Left lobe of liver (tissue), 2 donors: ENCODE data around the gene CHADL. TPM values are rescaled to one million over a fixed set of nuclear protein-coding genes. Genes with fewer than 3 reads are reported as not detected.

ENCODE experiments used
- ATAC-seq: fragments of 200-7000 bp; cut with Tn5 transposase; one replicate; pipeline ENCODE4 v1.9.1; 2020; ENCODE audit warnings: mild to moderate bottlenecking, moderate library complexity
- DNase-seq: peaks from one replicate; pipeline ENCODE4 v3.0.0-alpha.2; 2020; ENCODE audit warnings: low spot score
- total RNA-seq: library from RNA; stranded (reverse); gene quantifications from one replicate; pipeline ENCODE4 v1.2.1, GENCODE V29; 2021
- donor health status: DM: no; HTN: no; CAD: no; lungs with moderate emphysema.
- donor health status: DM: no; HTN: yes; CAD: no.

CHADL gene, protein sequence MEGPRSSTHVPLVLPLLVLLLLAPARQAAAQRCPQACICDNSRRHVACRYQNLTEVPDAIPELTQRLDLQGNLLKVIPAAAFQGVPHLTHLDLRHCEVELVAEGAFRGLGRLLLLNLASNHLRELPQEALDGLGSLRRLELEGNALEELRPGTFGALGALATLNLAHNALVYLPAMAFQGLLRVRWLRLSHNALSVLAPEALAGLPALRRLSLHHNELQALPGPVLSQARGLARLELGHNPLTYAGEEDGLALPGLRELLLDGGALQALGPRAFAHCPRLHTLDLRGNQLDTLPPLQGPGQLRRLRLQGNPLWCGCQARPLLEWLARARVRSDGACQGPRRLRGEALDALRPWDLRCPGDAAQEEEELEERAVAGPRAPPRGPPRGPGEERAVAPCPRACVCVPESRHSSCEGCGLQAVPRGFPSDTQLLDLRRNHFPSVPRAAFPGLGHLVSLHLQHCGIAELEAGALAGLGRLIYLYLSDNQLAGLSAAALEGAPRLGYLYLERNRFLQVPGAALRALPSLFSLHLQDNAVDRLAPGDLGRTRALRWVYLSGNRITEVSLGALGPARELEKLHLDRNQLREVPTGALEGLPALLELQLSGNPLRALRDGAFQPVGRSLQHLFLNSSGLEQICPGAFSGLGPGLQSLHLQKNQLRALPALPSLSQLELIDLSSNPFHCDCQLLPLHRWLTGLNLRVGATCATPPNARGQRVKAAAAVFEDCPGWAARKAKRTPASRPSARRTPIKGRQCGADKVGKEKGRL
- 2.5 TPM for total RNA-seq

DNA sequence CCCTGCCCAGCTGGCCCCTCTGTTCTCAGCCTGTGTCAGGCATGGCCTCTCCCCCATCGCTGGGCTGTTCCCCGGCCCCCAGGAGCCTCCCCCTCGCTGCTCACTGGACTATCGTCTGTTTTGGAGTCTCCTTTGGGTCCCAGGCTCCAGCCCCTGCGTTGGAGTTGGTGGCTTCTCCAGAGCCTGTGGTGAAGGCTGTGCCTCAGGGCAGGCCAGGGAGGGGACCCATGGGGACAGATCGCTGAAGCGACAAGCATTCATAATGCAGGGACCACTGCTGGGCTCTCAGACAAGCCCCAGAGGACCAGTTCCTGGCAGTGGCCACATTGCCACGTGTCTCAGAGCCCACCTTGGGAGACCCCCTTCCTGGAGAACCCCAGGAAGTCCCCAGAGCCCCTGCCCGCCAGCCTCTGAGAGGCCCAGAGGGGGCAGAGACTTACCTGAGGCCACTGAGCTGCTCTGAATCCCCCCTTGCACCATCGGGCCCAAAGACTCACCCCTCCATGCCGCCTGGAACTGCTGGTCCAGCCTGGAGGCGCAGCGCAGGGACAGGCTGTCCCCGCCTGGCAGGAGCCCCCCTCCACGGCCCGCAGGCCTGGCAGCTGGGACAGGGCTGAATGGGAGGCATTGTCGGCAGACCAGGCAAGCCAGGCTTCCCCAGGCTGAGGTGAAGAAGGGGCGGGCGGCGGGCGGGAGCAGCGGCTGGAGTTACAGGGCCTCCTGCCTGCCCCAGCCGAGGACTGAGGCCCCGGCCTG, at the start of gene CHADL:
Gene CHADL (minus strand): TSS at position 555 of the 756 bp plus-strand sequence. CDS start 50 bp downstream, at position 505.
- DNase-seq (no peak), ATAC-seq (no peak)

DNA sequence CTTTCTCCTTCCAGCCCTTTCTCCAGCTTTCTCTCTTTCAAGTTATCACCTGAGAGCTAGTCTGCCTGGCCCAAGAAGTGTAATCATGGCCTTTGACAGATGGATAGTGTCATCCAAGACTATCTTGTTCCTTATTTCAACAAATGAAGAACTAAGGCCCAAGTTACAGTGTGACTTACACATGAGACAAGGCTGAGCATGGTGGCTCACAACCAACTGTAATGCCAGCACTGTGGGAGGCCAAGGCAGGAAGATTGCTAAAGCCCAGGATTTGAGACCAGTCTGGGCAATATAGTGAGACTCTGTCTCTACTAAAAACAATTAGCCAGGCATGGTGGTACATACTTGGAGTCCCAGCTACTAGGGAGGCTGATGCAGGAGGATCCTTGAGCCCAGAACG, 48.9 kb upstream of the CHADL start:
- ATAC-seq (no peak), DNase-seq (no peak)

DNA sequence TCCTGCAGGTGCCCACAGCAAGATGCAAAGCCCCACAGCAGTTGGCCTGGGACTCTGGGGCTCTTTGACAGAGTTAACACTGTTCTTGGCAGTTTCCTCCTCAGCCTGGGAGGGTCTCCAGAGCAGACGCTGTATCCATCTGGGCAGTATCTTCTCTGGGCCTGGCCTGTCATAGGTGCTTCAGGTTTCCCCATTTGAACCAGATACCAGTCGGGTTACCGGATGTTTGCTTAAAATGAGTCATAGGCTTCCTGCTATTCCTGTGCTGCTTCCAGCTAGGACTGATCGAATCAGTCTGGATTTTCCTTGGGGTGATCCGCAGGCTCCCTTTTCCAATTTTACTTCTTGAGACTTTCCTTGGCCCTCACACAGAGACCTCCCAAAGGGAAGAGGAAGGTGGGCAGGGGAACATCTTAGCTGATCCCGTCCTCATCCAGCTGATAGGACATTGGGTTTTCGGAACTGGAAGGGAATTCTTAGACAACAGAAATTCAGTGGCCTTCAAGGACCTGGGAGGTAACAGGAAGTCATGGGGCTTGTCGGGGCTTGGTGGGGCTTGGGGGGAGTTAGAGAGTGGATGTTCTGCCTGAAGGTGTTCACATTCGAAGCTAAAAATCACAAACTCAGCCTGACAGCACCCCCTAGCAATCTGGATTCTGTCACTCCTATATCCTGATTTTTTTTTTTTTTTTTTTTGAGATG, 47.7 kb upstream of the CHADL start:
- peak; percentile 52 for ATAC-seq
- peak; percentile 61 for DNase-seq

DNA sequence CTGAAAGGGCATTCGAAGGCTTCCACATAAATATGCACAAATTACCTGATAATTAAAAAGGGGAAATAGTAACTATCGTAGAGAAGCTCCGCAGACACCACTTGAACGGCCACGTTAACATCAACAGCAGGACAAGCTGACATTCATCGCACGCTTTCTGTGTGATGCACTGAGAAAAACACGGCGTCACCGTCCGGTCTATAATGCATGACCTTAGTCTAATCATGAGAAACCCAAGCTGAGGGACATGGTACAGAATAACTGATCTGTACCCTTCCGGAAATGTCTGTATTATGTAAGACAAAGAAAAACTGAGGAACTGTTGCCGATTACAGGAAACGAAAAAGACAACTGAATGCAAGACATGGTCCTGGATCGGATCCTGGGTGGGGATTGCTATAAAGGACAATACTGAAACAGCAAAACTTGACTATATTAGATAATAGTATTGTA, 45.9 kb upstream of the CHADL start:
- DNase-seq (no peak), ATAC-seq (peak; percentile 12)

DNA sequence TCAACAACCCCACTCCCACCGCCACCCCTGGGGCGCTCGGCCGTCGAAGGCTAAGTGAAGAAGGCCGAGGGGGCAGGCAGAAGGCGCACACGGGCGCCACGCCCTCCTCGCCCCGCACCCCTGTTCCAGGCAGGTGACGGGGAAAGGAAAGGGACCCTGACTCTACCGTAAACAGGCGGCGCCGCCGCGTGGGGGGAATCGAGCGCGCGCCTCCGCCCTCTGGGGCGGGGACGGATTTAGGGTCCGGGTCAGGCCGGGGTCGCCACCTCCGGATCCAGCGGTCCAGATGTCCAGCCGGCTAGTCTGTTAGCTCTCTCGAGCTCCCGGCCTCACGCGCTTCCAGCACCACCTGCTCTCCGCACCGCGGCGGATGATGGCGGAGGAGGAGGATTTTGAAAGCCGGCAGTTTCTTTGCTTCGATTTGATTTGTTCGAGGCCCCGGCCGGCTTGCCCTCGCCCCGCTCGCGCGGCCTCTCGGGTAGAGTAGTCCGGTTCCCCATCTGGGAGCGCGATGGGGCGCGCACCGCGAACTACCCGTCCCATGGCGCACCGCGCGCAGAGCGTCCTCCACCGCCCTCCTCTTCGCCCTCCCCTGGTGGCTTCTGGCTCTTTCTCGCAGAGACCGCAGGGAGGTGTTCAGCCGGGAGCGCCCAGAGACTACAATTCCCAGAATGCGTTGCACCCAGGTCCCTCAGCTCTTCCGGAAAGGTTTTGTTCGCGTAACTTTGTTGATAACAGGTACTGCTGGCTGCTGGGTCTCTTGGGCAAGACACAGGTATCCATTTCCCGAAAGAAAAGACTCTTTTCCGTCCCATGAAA, 45.3 kb upstream of the CHADL start, which contains the start of gene RANGAP1:
Gene RANGAP1 (minus strand): TSS at position 368 of the 819 bp plus-strand sequence. CDS start 5,143 bp downstream, outside the sequence.
- ATAC-seq: peak; percentile 95

DNA sequence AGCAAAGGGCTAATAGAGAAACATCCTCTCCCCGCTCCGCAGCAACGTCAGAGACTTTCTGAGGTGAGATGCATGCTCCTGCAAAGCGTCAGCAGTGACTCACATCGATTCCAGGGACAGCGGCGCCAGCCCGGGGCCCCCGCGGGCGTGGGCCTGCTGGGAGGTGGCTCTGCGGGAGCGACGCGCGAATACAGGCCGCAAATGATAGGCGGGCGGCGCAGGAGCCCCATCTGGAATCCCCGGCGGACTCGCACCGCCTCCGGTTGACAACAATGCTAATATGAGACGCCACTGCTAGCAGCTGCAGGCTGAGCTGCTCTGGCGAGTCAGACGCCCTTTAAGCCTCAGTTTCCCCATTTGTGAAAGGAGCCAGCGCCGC, 44.7 kb upstream of the CHADL start:
- peak; percentile 62 for DNase-seq
- peak; percentile 14 for ATAC-seq

More for the DNA sequence above, 45.3 kb upstream of the CHADL start, which contains the start of gene RANGAP1:
- DNase-seq: peak; percentile 99

DNA sequence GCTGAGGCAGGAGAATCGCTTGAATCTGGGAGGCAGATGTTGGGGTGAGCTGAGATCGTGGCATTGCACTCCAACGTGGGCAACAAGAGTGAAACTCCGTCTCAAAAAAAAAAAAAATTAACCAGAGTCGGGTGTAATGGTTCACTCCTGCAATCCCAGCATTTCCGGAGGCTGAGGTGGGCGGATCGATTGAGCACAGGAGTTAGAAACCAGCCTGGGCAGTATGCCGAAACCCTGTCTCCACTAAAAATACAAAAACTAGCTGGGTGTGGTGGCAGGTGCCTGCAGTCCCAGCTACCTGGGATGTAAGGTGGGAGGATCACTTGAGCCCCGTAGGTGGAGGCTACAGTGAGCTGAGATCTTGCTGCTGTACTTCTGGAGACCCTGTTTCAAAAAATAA, 43.7 kb upstream of the CHADL start:
- peak; percentile 57 for DNase-seq
- no peak for ATAC-seq

DNA sequence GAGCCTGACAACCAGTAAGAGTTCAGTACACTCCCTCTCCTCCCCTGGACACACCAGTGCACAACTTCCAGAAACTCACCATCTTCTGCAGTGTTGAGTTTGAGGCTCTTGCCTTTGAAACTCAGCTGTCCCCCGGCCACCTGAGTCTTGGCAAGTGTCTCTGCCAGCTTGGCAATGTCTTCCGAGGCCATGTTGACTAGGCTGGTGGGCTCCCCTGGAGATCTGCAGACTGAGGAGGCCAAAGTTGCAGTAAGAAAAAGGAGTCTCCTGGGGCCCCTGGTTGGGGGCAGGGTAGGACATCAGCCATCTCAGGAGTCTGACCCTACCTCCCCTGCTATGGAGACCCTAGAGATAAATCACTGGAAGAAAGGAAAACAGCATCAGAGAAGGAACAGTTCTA, 40.1 kb upstream of the CHADL start:
- no peak for DNase-seq
- ATAC-seq: no peak

DNA sequence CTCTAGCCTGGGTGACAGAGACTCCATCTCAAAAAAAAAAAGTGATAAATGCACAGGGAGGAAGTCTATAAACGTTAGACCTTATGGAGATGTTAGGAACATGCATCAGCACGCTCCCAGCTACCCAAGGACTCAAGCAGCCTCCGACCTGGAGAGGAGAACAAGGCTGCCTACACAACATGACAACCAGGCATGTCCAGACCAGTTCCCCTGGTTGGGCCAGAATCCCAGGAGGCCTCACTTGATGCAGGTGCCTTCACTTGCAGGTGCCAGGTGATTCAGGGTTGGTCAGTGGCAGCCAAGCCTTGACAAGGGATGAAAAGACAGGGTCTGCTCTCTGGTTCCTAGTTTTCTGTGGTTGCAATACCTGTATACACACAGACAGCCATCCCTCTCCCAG, 39.3 kb upstream of the CHADL start:
- ATAC-seq: no peak

DNA sequence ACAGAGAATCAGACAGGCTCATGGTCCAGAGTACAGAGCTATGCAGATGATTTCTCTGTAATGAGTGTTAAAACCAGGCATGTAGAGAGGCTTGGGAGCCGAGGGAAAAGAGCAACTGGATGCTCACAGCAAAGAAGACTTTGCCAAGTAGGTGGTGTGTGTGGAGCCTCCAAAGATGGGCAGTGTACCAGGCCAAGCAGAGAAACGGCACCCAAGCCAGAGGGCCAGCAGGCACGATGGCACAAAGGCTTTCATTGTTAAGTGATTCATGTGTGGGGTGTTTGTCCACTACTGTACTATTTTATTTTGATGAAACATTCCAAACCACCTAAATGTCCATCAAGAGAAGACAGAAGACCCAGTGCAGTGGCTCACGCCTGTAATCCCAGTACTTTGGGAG, 34.1 kb upstream of the CHADL start:
- DNase-seq (no peak), ATAC-seq (no peak)

More for the DNA sequence above, 39.3 kb upstream of the CHADL start:
- no peak for DNase-seq

DNA sequence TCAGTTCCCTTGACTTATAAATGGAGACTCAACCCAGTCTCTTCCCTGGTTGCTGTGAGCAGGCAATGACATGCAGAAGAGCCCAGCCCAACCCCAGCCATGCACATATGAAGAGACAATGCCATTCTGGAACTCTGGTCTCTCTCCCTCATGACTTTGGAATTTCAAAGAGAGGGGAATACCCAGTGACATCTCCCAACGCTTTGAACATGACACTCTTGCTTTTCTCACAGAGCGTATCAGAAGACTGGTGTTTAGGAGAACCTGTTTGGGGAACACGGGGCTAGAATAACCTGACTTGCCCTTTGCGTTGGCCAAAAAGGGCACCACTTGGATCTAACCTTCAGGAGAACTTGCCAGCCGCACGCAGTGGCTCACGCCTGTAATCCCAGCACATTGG, 32.4 kb upstream of the CHADL start:
- DNase-seq (no peak), ATAC-seq (no peak)

DNA sequence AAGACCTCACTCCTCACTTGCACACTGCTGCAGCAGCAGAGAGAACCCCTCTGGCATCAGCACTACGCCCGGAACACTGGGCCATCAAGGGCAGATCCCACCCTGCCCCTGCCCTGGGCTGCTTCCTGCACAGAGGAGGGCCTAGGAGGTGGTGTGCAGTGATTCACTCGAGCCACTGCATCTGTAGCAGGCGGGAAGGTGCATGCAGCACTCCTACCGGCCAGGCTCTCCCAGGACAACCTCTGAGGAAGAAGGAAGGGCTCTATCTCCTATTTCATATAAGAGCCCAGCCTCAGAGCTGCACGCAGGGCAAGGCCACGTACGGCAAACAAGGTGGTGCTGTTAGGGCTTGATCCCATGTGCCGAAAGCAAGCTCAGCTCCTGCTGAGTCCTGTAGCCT, 31.1 kb upstream of the CHADL start:
- ATAC-seq: no peak
- no peak for DNase-seq

DNA sequence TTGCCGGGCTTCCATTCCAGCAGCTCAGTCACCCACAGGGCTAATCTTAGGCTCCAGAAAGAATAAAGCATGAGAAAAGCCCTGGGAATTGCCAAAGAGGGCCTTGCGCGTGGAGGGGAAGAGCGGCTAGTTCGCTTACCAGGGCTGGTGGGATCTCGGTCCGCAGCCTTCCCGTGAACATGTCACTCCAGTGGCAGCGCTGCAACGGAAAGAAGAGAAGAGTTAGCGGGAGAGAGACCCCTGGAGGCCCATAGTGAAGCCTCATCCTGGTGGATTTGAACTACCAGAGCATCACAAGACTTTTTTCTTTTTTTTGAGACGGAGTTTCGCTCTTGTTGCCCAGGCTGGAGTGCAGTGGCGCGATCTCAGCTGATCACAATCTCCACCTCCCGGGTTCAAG, 27.2 kb upstream of the CHADL start:
- DNase-seq: no peak
- no peak for ATAC-seq

DNA sequence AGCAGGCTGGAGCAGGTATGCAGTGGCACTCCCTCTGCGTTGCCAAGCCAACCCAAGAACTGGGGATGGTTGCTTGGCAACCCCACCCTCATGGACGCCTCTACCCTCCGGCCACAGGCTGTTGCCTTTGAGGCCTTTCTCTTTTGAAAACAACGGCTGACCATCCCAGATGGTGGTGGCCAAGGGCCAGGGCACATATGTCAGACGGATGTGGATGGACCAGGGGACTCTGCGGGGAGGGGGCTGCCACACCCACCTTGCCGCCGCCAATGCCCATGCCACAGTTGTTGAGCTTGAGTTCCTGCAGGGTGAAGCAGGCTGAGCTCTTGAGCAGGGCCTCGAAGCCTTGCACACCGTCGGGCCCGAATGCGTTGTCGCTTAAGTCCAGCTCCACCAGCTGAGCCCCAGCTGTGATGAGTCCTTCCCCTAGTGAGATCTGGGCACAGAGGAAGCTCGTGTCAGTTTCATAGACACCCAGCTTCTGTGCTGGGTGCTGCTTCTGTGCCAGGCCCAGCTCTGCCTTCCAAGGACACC, 23.7 kb upstream of the CHADL start:
- no peak for ATAC-seq

DNA sequence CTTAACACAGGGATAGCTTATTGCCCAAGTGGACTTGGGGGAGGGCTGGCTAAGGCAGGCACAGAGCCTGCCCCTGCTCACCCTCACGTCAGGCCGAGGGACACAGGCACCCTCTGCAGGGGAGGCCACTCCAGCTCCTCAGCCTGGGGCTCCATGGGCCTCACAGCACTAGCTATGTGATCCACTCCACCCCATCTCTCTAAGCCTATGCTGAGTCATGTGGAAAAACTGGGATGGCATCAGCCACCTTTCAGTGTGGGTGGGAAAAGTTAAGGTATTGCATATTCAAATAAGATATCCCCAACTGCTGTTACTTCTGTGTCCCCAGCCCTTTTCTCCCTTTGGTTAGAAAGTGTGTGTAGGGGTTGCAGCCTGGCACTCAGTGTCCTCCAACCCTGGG, 23.0 kb upstream of the CHADL start:
- ATAC-seq (no peak), DNase-seq (no peak)

More for the DNA sequence above, 23.7 kb upstream of the CHADL start:
- no peak for DNase-seq

DNA sequence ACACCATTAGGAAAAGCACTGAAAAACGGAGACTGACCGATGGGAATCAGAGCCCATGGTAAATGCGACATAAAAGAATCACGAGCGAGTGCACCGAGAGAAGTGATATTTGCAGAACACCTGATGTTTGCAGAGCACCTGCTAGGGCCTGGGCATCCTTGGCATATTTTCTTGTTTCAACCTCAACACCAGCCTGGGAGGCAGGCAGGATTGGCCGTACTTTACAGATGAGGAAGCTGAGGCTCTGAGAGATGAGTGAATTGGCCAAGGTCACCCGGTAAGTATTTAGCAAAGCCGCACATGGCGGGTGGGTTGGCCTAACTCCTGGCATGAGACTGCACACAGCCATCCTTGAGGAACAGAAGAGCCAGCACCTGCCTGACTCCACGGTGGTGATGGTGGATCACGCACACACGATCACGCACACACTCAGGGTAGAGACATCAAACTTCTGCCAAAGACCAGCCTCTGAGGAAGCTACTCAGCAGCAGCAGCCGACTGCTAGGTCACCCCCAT, 21.6 kb upstream of the CHADL start:
- DNase-seq (no peak), ATAC-seq (no peak)

DNA sequence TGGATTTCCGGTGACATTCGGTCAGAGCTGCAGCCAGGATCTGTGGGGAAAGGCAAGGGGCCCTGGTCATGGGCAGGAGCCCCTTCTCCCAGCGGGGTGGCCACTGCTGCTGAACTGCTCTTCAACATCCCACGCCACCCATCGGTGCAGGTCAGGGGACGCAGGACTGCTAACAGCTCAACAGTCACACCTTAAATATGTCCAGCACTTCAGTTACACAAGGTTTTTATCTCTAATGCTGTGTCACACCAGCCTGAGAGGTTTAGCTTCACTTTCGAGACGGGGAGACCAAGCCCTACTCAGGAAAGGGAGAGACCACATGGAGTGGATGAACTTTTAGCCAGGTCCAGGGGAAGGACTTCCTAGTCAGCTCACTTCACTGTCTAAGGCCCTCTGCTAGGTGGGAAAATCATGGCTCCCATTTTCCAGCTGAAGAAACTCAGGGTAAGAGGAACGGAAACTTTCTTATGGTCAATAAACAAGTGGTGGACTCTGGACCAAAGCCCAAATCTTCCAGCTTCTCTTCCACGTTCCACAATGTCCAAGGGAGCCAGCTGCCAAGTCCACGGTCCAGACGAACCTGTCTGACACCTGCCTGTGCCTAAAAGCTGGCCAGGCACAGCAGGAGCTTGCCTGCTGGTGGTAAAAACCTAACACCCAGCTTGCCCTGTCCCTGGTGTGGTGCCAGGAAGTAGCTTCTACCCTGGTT, 21.0 kb upstream of the CHADL start:
- DNase-seq (no peak), ATAC-seq (peak; percentile 72)

DNA sequence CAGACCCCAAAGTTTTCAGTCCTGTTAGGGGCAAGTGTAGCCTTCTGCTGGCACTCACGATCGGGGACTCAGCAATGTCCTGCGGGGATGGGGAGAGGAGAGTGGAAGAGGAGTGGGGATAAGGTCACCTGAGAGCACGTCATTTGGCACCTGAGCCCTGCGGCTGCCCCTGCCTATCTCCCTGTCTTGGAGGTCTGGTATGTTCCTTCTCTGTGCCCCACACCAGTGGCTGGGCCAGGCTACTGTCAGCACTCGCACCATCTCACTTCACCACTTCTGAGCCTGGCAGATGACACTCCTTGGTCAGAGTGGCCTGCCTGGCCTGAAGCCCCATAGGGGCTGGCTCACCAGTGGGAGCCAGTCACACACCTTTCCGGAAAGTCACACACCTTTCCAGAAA, 20.1 kb upstream of the CHADL start:
- ATAC-seq (no peak), DNase-seq (no peak)
